CD4-positive, alpha-beta T cell treated with Interleukin-17A for 1 hour (primary cell): ENCODE data around the gene ACSM3.
"Not testable (repeated sequence)": the region's sequence is repeated elsewhere in the genome, so short reads cannot be mapped to it uniquely, and the experiment has no call there.

Source experiments
- DNase-seq: peaks from one replicate; pipeline ENCODE4 v3.0.0-alpha.2; 2020

The ACSM3 gene

DNA sequence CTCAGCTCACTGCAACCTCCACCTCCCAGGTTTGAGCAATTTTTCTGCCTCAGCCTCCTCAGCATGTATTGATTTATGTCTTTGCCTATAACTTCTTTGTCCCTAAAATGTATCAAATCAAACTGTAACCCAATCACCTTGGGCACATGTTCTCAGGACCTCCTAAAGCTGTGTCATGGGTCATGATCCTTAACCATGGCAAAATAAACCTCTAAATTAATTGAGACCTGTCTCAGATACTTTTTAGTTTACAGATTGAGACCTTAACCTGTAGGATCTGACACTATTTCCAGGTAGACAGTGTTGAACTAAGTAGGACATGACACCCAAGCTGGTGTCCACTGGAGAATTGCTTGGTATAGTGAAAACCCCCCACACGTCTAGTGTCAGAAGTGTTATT, 2.6 kb upstream of the ACSM3 start:
- no peak for DNase-seq

DNA sequence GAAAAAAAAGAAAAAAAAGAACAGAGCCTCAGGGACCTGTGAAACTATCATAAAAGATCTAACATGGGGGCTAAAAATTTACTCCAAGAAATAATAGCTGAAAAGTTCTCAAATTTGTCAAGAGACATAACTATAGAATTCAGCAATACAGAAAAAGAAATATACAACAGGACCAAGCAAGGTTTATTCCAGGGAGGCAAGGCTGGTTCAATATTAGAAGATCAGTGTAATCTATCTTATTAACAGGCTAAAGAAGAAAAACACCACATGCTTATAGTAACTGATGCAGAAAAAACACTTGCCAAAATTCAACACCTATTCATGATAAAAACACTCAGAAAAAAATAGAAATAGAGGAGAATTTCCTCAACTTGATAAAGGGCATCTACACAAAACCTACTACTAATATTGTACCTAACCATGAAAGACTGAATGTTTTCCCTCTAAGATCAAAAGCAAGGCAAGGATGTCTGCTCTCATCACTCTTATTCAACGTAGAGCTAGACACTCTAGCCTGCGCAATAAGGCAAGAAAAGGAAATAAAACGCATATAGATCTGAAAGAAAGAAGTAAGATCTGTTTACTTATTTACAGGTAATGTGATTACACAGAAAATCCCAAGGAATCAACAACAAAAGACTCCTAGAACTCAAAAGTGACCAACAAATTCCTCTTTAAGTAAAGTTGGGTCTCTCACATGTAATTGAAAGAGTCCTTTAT, 1.2 kb upstream of the ACSM3 start:
- no peak for DNase-seq

DNA sequence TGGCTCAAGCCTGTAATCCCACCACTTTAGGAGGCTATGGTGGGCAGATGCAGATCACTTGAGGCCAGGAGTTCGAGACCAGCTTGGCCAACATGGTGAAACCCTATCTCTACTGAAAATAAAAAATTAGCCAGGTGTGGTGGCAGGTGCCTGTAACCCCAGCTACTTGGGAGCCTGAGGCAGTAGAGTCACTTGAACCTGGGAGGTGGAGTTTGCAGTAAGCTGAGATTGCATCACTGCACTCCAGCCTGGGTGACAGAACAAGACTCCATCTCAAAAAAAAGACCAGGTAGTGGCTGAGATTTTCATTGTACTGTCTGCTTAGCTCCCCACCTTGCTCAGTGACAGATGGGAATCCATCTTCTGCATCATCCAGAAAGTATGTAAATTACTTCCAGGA, 634 bp downstream of the ACSM3 start:
- DNase-seq, result not testable (repeated sequence)

DNA sequence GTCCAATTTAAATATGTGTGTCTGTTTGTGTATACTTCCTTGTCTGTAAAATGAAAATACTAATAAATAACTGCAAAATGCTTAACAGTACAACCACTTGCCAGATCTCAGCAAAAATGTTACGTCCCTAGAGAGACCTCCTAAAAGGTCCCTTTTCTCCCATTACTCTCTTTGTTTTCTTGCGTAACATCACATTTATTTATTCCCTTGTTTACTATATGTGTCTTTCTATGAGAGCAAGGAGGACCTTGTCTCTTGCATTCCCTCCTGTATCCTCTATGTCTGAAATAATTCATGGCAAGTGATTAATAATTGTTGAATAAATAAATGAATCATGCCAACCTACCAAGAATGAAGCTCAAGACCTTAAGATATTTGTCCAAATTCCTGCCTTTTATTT, 1.9 kb downstream of the ACSM3 start:
- DNase-seq, result no peak

DNA sequence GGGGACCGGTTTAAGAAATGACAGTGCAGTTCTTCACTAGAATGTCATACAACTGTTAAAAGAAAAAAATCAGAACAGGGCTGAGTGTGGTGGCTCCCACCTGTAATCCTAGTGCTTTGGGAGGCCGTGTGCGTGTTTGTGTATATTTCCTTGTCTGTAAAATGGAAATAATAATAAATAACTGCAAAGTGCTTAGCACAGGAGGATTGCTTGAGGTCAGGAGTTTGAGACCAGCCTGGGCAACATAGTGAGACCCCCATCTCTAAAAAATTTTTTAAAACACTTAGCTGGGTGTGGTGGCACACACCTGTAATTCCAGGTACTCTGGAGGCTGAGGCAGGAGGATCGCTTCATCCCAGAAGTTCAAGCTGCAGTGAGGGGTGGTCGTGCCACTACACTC, 2.5 kb downstream of the ACSM3 start:
- no peak for DNase-seq

DNA sequence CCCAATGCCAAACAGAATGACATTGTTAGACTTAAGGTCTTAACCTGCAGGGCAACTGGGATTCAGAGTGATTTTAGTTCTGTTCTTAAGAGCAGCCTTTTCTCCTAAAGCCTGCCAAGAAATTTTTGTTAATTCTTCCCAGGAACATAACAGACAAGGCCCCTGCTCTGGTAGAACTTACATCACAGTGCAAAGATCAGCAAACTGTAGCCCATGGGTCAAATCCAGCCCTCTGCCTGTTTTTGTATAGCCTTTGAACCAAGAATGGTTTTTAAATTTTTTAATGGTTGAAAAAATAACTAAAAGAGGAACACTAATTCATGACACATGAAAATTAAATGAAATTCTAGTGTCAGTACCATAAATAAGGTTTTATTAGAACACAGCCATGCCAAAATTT, 3.8 kb downstream of the ACSM3 start:
- no peak for DNase-seq

DNA sequence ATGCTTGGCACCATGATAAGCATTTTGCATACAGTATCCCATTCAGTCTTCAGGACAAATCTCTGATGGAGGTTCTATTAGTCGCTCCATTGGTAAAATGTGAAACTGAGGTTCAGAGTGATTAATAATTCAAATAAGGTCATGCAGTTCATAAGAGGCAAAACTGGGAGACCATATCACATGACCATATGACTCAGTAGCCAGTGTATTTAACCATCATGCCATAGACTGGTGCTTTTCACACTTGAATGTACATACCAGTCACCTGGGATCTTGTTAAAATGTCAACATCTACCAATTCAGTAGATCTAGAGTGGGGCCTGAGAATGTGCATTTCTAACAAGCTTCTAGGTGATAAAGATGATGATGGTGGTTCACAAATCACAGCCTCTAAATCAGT, 4.3 kb downstream of the ACSM3 start:
- no peak for DNase-seq

DNA sequence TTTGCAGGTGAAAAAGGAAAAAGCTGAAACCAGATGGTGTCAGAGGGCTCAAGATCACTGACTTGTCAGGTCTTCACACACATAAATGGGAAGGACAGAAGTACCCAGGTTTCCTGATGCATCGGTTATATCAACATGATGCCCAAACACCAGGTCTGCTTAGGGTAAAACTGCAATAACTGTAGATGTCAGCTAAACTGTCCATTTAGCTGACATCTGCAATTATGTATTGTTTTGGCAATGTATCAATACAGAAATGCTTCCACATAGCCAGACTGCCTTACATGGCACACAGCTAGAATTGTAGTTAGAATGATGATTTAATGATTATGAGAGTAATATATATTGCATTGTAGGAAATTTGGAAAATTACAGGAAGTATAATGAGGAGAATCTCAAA, 5.0 kb downstream of the ACSM3 start:
- no peak for DNase-seq

DNA sequence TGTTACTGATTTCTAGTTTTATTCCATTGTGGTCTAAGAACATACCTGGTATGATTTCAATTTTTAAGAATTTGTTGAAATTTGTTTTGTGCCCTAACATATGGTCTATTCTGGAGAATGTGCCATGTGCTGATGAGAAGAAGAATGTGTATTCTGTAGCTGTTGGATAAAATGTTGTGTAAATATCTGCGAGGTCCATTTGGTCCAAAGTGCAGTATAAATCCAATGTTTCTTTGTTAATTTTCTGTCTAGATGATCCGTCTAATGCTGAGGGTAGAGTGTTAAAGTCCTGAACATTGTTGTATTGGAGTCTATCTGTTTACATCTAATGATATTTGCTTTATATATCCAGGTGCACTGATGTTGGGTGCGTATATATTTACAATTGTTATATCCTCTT, 9.9 kb downstream of the ACSM3 start:
- no peak for DNase-seq

DNA sequence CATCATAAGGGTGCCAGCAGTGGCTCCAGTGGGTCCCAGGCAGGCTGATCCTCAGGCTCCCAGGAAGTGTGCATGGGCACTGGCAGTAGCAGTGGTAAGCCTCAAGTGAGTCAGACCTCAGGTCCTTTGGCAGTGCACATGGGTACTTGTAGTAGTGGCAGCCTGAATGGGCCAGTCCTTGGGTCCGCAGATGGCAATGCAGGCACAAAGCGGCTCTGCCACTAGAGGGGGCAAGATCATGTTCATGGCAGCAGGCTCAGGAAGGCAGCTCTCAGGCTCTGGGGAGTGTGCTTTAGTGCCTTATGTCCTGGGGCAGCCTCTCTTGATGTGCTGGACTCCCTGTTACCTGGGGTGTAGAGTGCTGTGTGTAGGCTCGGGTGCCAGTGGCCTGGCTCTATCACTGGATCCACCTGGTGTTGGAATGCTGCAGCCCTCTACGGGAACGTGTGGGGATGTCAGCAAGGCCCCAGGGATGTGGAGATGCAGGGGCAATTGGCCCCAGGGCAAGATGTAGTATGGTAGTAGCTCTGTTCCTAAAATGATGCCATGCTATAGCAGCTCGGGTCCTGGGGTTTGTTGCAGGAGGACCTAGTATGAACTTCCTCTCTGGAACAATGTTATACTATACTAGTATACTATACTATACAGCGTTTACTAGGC, 11.0 kb downstream of the ACSM3 start:
- peak; percentile 59 for DNase-seq

DNA sequence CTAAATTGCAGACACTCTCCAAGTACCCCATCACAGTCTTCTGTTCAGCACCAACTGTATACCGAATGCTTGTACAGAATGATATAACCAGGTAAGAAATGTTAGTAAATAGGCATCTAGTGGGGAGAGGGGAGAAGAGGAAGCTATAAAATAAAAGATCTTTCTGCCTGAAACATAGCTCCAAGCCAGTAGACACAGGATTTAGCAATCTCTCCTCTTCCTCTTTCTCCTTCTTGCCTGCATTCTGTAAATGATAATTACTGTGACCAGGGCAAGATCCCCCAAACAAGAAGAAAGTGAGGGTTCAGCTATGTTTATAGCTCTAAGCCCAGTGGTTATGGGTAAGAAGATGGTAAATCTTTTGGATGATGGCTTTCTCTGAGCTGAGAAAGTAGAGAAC, 17.9 kb downstream of the ACSM3 start:
- DNase-seq, result no peak

DNA sequence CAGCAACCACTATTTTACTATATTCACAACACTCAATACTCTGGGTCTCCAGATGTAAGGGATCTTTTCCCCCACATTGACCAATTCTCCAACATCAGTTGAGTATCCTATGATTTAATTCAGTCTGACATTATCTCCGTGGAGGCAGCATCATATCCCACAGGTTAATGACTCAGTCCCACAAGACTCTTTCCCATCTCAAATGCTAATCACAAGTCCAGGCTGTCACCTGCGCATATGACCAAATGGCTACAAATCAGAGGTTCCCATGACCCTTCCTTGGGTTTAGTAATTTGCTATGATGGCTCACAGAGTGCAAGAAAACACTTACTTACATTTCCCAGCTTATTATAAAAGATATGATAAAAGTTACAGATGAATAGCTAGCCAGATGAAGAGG, 18.7 kb downstream of the ACSM3 start:
- no peak for DNase-seq

DNA sequence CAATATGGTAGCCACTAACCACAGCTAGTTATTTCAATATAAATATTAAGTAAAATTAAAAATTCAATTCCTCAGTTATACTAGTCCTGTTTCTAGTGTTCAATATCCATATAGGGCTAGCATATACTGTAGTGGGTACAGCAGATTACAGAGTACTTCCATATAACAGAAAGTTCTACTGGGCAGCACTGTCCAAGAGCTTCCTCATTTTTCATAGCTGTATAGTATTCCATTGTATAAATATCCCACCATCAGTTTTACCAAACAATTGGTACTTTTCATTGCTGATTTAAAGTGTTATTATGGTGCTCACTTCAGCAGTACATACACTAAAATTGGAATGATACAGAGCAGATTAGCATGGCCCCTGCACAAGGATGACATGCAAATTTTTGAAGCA, 20.4 kb downstream of the ACSM3 start:
- no peak for DNase-seq

DNA sequence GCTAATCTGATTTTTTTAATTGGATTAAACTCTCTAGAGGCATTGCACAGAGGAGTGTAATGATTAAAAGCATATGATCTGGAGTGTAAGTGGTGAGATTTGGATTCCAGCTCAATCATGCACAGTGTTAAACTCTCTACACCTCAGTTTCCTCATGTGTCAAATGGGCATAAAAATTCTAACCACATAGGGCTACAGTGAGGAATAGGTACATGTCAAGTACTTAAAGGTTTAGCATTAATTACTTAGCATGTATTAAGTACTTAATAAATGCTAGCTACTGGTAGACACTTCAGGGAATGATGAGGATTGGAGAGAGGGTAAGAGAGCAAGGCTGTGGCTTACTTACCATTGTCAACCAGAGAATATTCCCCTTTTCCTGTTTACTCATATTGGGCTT, 25.3 kb downstream of the ACSM3 start:
- DNase-seq, result no peak

DNA sequence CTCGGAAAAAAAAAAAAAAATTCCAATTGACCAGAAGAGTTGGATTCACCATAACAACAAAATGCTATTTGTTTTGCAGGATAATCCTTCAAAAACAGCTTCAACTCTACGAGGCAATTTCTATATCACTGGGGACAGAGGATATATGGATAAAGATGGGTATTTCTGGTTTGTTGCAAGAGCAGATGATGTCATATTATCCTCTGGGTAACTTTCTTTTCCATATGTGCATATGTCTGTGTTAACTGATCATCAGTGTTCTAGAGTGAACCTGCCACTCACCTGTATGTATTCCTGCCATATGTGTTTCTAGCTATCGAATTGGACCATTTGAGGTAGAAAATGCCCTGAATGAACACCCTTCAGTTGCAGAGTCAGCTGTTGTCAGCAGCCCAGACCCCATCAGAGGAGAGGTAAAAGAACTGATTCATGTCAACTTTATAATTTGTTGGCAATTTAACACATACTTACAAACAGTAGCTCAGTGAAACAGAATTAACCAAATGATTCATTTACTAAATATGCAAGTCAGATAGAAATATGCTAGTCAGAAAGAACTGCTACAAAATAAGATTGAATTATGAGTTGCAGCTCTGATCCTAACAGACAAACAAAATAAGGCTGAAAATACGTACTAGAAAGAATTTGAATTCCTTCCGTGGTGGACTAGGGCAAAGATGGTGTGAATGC, 28.3 kb downstream of the ACSM3 start:
- DNase-seq, result no peak

DNA sequence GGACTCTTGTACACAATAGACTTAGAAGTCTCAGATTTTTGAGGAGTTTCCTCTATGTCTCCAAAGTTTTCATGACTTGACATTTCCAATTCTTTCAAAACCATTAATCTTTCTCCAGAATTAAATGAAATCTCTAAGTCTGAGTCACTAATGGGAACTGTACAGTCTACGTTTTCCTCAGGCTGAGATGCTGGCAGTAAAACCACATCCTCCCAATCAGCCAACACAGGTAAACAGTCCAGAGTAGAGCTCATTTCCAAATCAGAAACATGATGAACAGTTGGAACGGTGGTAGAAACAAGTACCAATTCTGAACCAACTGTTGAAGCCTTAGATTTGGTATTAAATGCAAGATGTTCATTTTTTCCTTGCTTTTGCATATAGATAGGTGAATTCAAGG, 34.5 kb downstream of the ACSM3 start:
- DNase-seq, result no peak

DNA sequence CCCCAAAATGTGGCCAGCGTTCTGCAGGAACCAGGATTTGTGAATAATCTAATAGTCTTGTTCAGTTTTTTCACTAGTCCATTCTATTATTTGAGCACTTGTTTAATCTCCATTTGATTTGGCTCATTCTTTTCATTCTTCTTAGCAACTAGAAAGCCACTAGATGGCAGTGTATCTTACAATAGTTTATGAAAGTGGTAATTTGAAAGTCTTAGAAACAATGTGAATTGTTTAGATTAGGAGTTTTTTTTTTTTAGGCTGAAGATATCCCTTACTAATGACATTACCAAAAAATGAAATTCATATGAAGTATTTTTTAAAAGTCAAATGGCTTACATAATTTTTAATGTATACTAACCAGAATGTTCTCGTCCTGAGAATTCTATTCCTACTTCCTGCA, 35.8 kb downstream of the ACSM3 start:
- DNase-seq, result no peak

DNA sequence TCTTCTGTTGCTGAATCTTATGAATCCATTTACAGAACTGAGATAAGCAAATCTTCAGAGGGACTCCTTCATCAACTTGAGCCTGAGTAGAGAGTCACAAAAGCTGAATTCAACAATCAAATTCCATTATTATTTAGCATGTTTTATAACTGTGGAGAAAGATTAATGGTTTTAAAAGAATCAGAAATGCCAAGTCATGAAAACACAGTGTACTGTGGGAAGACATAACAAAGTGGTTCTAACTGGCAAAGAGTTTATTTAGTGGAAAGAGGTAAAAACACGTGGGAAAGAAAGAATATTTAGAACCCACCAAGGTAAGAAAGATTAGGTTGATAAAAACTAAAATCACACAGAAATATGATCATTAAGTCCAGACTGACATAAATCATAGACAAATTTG, 37.5 kb downstream of the ACSM3 start:
- no peak for DNase-seq

DNA sequence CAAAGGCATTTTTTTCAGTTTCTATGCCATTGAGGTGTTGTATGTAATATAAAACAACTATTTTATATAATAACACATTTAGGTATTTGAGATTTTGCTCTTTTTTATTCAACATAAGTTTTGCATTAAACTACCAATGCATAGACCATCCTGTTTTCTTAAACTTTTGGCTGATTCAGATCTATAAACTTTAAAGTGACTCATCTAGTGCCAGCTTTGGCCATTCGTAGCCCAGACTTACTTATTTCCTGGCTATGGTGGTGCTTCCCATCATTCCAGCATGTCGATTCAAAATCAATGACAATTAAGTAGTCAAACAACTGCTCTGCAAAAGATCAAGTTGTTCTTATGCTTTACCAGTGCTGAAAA, 39.4 kb downstream of the ACSM3 start:
- DNase-seq, result no peak

DNA sequence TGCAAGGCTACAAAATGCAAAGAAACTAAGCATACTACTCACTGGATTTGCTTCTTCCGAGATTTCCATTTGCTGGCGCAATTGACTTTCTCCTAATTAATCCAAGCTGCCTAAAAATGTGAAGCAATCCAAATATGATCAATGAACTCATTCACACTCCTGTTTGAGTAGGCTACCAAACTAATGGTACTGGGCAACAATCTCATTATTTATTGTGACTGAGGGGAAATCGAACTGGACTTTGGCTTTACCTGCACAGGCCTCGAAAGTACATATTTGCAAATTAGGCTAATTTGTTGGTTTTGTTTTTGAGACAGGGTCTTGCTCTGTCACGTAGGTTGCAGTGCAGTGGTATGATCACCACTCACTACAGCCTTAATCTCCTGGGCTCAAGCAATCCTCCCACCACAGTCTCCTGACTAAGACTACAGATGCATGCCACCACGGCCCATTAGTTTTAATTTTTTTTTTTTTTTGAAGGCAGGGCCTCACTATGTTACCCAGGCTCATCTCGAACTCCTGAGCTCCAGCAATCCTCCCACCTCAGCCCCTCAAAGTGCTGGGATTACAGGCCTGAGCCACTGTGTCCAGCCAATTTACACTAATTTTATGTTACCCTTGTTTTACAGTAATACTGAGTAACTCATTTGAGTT, 39.9 kb downstream of the ACSM3 start:
- no peak for DNase-seq

DNA sequence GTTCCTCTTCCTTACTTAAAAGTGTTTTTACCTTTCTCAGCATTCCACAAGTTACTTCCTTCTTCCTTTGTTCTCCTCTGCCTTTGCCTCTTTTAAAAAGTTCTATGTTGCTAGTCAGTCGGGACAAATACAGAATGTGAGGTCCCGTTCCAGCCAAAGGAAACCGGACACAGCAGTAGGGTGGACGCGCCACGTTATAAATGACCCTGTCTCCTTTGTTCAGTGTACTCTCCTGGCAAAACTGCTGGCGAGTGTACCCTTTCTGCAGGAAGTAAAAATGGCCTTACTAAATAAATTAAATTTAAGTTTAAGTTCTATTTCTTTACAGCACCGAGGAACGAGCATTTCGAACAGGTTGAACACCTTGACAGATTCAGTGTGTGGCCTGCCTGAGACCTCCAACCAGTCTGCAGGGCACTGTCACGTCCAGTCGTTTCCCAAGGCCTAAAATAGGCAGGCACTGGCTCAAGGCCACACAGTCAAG, 41.9 kb downstream of the ACSM3 start:
- DNase-seq, result not testable (repeated sequence)

DNA sequence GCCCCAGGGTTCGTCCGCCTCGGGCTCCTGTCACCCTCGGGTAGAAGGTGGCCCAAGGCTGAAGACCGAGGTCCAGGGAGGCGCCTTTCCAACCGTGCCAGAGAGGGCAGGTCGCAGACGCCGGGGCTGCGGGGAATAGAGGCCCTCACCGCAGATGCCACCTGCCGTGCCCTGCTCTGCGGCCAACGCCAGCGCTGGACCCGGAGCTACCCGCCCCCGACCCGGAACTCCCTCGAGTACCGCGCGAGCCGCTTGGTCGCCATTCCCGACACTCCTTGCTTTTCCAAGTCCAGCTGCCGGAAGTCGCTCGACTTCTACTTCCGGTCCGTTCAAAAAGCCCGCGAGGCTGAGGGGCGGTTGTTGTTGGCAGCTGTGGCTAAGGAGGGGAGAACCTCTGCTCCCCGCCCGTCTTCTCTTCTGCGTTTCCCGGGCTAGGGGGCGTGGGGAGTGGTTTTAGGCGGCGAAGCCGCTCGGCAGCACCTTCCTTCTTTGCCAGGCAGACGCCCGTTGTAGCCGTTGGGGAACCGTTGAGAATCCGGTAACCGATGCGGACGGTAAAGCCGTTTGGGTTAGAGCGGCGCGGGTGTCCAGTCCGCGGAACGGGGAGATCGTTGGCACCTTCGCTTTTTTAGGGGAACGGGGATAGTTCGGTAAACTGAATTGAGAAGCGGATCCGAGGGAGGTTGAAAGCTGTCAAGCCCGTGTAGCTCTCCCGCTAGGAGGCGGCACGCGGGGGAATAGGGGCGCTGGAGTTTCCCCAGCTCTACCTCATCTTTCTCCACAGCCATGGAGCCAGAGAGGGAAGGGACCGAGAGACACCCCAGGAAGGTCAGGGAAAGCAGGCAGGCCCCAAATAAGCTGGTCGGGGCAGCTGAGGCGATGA, 42.6 kb downstream of the ACSM3 start, which contains the start of the genes ERI2 and REXO5:
ERI2 (minus strand) TSS at position 305 of the 883 bp plus-strand sequence; CDS start at position 263, 42 bp downstream.
REXO5 (plus strand) TSS at position 360 of the 883 bp plus-strand sequence; CDS start at position 787, 427 bp downstream.
- peak; percentile 82 for DNase-seq
